ENCODE data around the gene ARMC6. TPM values are rescaled to one million over a fixed set of nuclear protein-coding genes. Genes with fewer than 3 reads are reported as not detected.
A peak's percentile ranks its signal among the peaks of the same experiment; 100 is the strongest.

ARMC6 gene
- total RNA-seq, 4 donors from 2014 or later = 11.3 to 41.0 (median 21.9) TPM

DNA sequence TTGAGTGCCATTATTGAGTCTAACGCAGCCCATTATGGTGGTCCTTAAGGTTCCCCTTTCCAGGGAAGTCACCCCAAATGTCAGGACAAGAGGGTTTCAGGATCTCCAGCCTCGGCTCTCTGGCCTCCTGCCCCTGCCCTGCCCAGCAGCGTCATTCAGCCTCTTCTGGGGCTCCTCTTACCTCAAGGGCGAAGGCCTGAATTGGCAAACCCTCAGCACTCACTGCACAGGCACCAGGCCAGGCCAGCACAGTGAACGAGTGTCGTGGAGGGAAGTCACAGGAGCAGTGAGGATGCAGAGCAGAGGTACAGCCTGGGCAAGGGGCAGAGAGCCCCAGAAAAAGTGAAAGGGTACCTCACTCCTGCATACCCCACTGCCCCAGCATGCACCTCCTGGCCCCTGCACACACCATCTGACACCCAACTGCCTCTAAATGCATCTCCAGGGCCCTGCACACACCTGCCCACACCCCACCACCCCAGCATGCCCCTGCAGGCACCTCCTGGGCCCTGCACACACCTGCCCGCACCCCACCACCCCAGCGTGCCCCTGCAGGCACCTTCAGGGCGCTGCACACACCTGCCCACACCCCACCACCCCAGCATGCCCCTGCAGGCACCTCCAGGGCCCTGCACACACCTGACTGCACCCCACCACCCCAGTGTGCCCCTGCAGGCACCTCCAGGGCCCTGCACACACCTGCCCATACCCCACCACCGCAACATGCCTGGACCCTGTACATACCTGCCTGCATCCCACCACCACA lies 50.2 kb downstream of the ARMC6 start:
- DNase-seq (ENCODE audit: low spot score in 2 of 2) = no peak
- intact Hi-C loops (cut with DNase I; ENCODE audit: low total_unique reads) = no loop called here
- no peak overlapping the region for H3K4me3 ChIP-seq (ENCODE audit: low read depth, poor library complexity, severe bottlenecking)
- WGBS, 2 donors = 45 to 67% methylated on average over 9 to 10 of the region's 10 CpGs
- no peak for TF ChIP-seq POLR2A (IDR thresholded peaks at IDR 0.05)
- TF ChIP-seq, protein P1, sequence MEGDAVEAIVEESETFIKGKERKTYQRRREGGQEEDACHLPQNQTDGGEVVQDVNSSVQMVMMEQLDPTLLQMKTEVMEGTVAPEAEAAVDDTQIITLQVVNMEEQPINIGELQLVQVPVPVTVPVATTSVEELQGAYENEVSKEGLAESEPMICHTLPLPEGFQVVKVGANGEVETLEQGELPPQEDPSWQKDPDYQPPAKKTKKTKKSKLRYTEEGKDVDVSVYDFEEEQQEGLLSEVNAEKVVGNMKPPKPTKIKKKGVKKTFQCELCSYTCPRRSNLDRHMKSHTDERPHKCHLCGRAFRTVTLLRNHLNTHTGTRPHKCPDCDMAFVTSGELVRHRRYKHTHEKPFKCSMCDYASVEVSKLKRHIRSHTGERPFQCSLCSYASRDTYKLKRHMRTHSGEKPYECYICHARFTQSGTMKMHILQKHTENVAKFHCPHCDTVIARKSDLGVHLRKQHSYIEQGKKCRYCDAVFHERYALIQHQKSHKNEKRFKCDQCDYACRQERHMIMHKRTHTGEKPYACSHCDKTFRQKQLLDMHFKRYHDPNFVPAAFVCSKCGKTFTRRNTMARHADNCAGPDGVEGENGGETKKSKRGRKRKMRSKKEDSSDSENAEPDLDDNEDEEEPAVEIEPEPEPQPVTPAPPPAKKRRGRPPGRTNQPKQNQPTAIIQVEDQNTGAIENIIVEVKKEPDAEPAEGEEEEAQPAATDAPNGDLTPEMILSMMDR (IDR thresholded peaks at IDR 0.05) = no peak

DNA sequence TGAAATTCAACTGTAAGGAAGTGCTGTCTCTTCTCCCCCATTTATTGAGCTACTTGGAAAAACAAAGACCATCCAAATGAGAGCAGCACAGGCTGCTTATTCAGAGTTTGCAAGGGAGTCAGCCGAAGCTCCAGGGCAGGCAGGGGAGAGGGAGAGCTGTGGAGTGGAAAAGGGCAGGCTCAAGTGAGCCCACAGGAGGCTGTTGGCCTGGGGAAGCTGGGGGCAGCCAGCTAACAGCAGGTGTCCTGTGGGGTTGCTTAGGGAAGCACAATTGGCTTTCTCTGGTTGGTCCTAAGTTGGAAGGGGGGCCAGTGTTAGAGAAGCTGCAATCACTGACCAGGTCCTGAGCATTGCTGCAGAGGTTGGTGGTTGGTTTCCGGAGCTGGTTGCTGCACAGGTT lies 54.3 kb downstream of the ARMC6 start:
- H3K4me3 ChIP-seq (ENCODE audit: low read depth, poor library complexity, severe bottlenecking) = no peak overlapping the region
- intact Hi-C loops (cut with DNase I; ENCODE audit: low total_unique reads) = no loop called here
- WGBS, 2 donors = 81 to 90% methylated on average over 2 of the region's 2 CpGs
- no peak for DNase-seq (ENCODE audit: low spot score in 2 of 2)
- TF ChIP-seq, protein P1 (IDR thresholded peaks at IDR 0.05) = no peak
- no peak for TF ChIP-seq POLR2A (IDR thresholded peaks at IDR 0.05)

DNA sequence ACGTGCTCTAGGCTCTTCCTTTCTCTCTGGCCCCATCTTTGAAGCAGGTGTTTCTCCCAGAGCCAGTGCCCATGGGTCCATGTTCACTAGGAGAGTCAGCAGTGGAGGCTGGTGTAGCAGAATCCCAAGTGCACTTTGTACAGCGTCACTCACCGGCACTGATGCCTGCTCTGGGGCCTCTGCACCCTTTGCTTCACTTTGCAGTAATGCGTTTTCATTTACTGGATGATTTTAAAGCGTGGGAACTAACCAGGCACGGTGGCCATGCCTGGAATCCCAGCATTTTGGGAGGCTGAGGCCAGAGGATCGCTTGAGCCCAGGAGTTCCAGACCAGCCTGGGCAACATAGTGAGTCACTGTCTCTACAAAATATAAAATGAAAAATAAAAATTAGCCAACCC lies 61.1 kb downstream of the ARMC6 start:
- no peak for DNase-seq (ENCODE audit: low spot score in 2 of 2)
- WGBS, 2 donors = 88 to 93% methylated on average over 7 of the region's 7 CpGs
- no peak for TF ChIP-seq POLR2A (IDR thresholded peaks at IDR 0.05)
- TF ChIP-seq, protein P1 (IDR thresholded peaks at IDR 0.05) = no peak
- intact Hi-C loops (cut with DNase I; ENCODE audit: low total_unique reads) = no loop called here
- H3K4me3 ChIP-seq (ENCODE audit: low read depth, poor library complexity, severe bottlenecking) = no peak overlapping the region

DNA sequence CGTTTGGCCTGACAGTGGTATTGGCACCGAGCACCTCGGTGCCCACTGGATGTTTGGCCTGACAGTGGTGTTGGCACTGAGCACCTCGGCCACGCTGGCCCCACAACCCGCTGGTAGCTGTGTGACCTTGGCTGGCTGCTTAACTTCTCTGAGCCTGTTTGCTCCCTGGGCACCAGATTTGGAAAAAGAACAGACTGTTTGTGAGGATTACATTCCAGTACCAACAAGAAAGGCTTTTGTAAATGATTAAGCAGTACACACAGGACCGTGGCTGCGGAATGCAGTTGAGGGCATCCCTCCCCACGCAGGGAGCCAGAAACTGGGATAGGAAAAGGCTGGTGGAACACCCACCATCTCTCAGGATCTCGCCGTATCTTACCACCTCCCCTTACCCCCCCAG lies 62.3 kb downstream of the ARMC6 start:
- no peak for DNase-seq (ENCODE audit: low spot score in 2 of 2)
- intact Hi-C loops (cut with DNase I; ENCODE audit: low total_unique reads) = no loop called here

DNA sequence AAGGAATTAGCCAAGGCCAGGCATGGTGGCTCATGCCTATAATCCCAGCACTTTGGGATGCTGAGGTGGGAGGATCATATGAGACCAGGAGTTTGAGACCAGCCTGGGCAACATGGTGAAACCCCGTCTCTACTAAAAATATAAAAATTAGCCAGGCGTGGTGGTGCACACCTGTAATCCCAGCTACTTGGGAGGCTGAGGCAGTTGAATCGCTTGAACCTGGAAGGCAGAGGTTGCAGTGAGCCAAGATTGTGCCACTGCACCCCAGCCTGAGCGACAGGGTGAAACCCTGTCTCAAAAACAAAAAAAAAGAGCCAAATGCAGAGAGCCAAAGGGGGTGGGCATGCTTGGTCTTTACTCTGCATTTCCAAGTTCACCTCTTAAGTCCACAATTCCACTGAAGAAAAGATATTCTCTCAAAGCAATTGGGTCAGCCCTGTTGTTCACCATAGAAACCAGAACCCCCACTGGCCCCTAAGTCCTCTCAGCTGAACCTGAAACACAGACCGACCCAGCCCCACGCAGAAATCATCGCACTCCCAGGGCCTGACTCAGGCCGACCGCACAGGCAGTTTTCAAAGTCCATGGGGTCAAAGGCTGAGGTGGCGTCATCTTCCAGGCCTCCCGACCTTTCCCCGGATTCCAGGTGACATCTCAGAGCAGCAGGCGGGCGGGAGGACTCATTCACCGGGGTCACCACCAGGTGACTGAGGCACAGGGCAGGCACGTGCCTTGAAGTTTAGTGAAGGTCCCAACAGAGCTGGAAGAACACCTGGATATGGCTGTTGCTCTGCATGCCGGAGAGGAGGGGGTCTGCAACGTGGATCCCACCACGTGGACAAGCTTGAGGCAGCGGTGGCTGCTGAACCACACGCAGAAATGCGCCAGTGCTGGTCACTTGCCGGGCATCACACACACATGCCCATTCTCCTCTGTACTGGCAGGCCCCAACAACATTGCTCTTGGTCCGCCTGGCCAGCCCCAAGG lies 63.5 kb downstream of the ARMC6 start:
- WGBS, 2 donors = 94 to 98% methylated on average over 23 to 24 of the region's 24 CpGs
- H3K4me3 ChIP-seq (ENCODE audit: low read depth, poor library complexity, severe bottlenecking) = no peak overlapping the region
- no peak for DNase-seq (ENCODE audit: low spot score in 2 of 2)
- TF ChIP-seq, protein P1 (IDR thresholded peaks at IDR 0.05) = peak in 1 of 3 donors; percentile 48
- TF ChIP-seq POLR2A (IDR thresholded peaks at IDR 0.05) = no peak
- intact Hi-C loops (cut with DNase I; ENCODE audit: low total_unique reads) = no loop called here

More for the DNA sequence above, 62.3 kb downstream of the ARMC6 start:
- 85 to 86% methylated on average over 11 of the region's 11 CpGs for WGBS, 2 donors
- H3K4me3 ChIP-seq (ENCODE audit: low read depth, poor library complexity, severe bottlenecking) = no peak overlapping the region
- TF ChIP-seq, protein P1 (IDR thresholded peaks at IDR 0.05) = no peak
- no peak for TF ChIP-seq POLR2A (IDR thresholded peaks at IDR 0.05)
